Activated CD8-positive, alpha-beta memory T cell treated with anti-CD3 and anti-CD28 coated beads, Interleukin-2, amount 50 U/mL, for 1 hour (primary cell): Measurements from ENCODE around the gene SMIM14.
"Not testable (repeated sequence)": the region's sequence is repeated elsewhere in the genome, so short reads cannot be mapped to it uniquely, and the experiment has no call there.

Source experiments
- DNase-seq: peaks from one replicate; pipeline ENCODE4 v3.0.0-alpha.2; 2020; ENCODE audit errors: extremely low read depth

The SMIM14 gene

DNA sequence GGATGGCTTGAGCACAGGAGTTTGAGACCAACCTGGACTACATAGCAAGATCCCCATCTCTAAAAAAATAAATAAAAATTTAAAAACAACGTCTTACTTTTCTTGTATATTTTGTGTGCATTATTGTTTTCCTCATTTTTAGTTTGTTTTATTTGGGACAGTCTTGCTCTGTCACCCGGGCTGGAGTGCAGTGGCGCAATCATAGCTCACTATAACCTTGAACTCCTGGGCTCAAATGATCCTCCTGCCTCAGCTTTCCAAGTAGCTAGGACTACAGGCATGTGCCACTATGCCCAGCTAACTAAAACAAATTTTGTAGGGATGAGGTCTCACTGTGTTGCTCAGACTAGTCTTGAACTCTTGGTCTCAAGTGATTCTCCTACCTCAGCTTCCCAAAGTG, 9.5 kb upstream of the SMIM14 start:
- DNase-seq = no peak

DNA sequence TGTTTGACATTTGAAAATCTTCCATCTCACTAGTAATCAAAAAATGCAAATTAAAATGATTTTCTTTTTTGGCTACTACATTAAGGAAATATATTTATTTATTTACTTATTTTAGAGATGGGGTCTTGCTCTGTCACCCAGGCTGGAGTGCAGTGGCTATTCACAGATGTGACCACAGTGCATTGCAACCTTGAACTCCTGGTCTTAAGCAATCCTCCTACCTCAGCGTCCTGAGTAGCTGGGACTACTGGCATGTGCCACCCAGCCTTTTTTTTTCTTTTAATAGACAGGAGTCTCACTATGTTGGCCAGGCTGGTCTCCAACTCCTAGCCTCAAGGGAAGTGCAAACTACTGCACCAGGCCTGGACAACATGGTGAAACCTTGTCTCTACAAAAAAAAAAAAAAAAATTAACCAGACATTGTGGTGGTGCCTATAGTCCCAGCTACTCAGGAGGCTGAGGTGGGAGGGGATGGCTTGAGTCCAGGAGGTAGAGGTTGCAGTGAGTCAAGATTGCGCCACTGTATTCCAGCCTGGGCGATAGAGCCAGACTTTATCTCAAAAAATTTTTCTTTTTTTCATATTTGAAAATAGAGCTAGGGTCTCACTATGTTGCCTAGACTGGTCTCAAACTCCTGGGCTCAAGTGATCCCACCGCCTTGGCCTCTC, 4.4 kb upstream of the SMIM14 start:
- no peak for DNase-seq

DNA sequence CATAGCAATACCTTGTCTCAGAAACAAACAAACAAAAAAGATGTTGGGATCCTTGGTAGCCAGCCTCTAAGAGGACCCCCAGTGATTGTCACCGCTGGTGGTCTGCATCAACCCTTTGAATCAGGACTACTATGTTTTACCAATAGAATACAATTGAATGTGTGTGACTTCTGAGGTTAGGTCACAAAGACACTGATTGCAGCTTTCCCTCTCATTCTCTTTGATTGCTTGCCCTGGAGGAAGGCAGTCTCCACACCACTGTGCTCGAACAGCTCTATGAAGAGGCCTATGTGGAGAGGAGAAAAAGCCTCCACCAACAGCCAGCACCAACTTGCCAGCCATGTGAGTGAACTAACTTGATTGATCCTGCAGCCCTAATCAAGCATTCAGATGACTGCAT, 2.8 kb upstream of the SMIM14 start:
- no peak for DNase-seq

DNA sequence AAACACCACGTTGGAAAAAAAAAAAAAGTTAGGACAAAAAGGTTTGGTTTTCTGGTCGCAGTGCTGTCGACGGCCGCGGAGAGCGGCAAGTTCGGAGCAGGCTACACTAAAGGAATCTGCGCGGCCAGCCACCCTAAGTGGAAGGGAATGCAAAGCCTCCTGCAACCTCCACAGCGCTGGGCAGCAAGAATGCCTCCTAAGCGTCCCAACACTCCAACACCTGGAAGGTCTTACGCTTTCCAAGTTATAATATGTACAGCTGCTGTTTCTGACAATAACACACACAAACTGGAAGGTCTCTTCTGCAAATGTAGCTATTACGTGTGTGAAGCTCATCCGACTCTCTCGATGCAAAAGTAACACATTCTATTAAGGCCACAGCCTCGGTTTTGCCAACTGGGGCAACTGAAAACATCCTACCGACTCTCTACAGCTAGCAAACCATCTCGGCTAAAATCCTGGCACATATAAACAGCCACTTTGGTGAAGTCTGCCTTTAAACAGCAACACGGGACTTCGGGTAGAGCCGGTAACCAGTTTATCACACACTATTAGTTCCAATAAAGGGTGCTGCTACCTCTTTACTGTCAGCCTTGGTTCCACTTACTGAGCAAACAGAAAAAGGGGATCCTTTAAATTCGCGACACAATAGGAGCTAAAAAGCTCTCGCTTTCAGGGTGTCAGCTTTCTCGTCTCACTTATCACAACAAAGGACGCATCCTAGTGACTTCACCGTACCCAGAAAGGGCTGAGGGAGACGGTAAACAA, 895 bp downstream of the SMIM14 start:
- DNase-seq = no peak

DNA sequence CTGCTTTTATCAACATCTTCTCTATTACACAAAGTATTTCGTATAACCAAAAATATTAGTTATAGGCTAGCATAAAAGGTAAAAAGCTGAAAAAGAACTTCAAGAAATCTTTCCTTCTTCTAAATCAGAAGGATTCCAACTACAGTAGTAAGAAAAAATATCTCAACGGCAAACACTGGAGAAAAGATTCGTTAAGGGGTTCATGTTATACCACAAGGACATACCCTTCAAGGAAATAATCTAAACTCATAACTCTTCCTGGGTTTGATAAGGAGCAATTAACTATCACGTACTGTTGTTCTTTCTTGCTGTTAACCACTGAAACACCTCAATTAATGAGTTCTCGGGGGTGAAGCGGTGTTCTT, 1.5 kb downstream of the SMIM14 start:
- no peak for DNase-seq

DNA sequence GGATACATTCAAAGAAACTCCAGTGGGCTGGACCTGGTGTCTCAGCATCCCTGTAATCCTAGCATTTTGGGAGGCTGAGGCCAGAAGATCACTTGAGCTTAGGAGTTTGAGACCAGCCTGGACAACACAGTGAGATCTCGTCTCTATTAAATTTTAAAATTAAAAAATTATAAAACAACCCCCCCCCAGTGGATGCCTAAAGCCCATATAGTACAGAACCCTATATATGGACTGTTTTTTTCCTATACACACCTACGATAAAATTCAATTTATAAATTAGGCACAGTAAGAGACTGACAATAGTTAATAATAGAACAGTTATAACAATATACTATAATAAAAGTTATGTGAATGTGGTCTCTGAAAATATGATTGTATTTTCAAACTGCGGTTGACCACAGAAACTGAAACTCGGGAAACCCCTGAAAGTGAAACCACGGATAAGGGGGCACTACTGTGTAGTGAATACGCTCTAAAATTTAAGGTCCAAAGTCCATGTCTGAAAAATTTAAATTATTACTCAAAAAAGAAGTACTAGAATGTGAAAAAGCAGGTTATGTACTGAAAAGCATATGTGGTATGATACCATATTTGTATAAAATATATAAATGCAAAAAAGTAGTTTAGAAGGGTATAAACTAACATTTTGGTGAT, 2.0 kb downstream of the SMIM14 start:
- no peak for DNase-seq

DNA sequence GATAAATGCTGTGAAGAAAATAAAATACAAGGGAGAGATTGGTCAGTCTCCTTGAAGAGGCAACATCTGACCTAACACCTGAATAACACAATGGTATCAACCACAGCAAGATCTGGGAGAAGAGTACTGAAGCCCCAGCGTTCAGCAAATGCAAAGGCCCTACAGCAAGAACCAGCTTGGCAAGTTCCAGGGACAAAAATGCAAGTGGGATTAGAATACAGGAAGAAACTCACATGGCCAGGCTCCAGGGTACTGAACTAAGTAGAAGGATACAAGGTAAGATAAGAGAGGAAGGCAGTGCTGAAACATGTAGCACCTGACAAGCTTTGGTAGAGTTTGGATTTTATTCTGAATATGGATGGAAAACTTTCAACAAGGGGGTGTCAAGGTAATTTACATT, 3.6 kb downstream of the SMIM14 start:
- DNase-seq = no peak

DNA sequence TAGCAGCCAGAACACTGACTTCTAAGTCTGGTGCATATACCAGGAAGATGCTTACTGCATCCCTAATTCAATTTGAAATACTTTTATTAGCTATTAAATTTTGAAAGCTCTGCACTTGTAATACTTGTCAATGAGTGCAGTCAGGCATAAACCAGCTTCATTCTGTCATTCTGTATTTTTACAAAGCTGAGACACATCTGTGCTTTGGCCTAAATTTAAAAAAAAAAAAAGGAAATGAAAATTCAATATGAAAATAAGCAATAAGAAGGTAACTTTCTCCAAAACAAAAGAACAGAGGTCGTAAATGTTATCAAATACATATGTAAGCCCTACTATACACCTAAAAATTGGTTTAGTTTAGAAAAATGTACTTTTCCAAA, 7.0 kb downstream of the SMIM14 start:
- no peak for DNase-seq

DNA sequence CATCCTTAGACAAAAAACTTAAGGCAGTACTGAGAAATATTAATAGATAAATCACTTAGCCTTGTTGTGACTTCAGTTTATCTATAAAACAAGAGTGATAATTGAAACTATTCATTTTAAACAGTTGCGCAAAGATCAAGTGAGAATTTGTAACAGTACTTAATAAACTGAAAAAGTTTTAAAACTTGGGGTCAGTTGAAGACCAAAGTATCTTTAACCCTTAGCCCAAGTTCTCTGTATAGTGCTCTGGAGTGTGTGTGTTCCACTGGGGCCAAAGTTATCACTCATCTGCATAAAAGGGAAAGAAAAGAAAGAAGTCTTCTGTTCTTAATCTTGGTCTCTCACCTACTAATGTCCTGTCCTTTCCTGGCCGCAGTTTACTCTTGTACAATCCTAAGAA, 11.3 kb downstream of the SMIM14 start:
- no peak for DNase-seq

DNA sequence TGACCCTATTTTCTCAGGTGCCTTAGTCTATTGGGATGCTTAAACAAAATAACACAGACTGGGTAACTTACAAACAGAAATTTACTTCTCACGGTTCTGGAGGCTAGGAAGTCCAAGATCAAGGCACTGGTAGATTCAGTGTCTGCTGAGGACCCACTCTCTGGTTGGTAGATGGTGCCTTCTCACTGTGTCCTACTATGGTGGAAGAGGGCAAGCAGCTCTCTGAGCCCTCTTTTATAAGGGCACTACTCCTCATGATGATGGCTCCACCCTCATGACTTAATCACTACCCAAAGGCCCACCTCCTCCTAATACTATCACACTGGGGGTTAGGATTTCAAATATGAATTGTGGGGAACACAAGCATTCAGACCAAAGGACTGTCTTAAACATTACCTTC, 11.8 kb downstream of the SMIM14 start:
- DNase-seq = no peak

DNA sequence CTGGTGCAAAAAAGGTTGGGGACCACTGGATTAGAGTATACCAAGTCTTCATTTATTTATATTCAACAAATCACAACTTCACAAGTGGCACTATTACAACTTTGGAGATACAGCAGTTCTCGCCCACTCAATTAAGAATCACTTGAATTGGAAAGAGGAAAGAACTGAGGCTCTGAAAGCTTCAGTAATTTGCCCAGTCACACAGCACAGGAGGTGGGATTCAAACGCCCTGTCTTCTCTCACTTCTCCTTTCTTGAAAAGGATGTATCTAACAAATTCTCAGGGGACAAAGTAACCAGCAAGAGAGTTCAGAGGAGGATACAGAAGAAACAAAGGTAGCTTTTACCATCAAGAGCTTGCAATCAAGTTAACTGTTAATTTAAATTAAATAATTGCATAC, 12.4 kb downstream of the SMIM14 start:
- DNase-seq = no peak

DNA sequence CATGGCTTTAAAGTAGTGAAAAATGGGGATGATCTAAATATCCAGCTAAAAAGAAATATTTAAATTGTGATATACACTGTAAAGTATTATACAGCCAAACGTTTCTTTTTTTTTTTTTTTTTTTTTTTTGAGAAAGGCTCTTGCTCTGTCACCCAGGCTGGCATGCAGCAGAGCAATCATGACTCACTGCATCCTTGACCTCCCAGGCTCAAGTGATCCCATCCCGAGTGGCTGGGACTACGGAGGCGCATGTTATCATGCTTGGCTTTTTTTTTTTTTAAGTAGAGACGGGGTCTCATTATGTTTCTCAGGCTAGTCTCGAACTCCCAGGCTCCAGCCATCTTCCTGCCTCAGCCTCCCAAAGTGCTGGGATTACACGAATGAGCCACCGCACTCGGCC, 17.1 kb downstream of the SMIM14 start:
- DNase-seq = no peak

DNA sequence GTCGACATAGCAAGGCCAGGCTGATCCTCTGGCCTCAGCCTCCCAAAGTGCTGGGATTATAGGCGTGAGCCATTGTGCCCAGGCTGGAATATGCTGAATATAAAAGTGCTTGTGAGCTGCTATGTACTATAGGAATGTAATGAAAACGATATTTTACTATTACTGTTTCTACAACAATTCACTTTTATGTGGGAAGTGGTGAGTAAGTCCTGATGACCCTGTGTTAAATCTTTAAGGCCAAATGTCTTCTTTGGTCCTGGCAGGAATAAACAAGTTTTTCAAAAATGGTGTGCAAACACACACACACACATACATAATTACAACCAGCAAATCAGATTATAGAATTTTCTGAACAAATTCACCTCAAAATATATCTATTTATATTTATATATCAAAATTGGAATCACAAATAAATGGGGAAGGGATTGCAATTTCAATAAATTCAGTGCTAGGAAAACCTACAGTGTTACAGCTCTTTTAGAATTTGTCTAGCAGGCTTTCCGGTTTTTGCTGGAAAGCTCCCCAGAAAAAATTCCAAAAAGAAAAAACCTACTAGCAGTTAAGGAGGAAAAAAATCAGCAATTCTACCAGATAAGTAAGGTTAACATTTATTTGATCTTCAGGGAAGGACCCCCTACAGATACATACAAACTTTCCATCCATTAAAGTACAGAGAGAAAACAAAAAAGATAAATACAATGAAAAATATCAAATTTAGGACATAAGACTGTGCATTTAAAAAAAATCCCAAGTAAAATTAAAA, 17.9 kb downstream of the SMIM14 start:
- DNase-seq = no peak

DNA sequence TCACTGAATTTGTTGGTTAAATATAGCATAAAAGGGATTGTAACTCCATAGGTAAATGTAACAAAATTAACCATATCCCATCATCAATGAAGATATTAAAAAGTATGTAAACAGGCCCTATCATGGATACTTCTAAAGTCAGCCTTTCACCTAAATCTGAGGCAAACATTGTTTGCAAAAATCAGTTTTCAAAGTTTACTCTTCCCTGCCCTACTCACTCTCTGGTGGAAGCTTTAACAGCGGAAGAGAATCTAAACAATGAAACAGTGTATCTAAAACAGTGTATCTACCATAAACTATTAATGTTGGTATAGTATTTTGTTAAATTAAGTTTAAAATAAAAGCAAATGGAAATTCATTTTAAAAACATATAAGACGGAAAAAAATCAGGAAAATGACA, 21.1 kb downstream of the SMIM14 start:
- no peak for DNase-seq

DNA sequence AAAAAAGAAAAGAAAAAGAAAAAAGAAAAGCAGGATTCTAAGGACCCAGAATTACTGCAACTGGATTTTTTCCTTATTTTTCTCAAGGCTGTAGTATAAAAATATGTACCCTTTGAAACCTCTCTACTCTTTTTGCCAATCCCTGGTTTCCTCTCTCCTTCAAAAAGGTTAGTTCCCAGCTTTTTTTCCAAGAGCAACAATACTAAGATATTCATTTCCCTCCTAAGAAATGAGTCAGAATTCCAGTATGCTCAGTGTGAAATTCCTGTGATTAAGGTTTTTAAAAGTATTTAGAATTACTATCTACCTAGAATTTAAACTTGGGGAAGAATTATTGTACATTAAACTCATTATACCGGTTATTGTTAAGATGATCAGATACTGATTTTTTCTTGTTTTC, 22.0 kb downstream of the SMIM14 start:
- no peak for DNase-seq

DNA sequence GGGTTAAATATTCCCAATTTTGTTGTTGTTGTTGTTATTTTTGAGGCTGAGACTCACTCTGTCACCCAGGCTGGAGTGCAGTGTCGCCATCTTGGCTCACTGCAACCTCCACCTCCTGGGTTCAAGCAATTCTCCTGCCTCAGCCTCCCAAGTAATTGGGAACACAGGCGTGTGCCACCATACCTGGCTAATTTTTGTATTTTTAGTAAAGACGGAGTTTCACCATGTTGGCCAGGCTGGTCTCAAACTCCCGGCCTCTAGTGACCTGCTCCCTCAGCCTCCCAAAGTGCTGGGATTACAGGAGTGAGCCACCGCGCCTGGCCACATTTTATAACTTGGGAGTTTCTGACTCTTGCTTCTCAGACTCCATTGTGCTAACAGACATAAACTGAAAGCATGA, 22.6 kb downstream of the SMIM14 start:
- not testable (repeated sequence) for DNase-seq

DNA sequence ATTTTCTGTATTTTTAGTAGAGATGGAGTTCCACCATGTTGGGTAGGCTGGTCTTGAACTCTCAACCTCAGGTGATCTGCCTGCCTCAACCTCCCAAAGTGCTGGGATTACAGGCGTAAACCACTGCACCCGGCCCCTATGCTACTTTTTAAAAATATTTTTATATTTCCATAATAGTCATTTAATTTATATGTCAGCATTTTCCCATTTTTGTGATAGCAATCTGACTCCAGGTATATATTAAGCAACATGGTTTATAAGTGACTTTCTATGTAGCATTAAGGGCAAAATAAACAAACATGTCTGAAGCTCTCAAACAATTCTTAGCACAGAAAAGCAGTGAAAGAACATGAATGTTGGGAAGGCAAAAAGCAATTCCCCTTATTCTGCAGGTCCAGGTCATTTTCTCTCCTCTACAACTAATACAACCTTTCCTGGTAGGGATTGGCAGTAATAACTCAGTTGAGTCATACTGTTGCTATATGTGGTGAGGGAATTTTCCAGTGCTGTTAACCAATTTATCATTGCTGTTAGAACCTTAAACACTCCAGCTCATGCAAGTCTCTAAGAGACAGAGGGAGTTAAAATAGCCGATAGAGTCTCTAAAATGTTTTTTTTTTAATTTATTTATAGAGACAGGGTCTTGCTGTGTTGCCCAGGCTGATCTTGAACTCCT, 24.0 kb downstream of the SMIM14 start:
- DNase-seq = no peak

DNA sequence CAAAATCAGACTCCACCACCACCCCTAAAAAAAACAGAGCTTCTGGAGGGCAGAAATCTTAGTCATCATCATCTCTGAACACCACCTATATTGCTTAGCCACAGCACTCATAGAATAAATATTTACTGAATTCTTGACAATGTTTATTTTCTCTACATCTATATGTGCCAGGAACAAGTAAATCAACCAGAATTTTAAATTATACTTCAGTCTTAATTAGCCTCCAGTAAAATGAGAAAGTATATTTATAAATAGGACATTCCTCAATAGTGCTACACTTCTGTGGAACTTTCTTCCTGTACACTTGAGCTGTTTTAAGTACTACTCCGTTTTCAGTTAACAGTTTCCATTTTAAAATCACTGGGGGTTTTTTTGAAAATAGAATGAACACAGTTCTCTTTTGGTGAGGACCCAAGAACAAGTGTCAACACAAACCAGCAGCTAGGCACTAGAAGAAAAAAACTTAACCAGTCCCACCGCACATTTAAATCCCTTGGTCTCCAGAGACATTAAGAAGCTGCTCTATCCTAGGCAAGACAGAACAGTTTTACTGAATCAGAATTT, 25.5 kb downstream of the SMIM14 start:
- no peak for DNase-seq

DNA sequence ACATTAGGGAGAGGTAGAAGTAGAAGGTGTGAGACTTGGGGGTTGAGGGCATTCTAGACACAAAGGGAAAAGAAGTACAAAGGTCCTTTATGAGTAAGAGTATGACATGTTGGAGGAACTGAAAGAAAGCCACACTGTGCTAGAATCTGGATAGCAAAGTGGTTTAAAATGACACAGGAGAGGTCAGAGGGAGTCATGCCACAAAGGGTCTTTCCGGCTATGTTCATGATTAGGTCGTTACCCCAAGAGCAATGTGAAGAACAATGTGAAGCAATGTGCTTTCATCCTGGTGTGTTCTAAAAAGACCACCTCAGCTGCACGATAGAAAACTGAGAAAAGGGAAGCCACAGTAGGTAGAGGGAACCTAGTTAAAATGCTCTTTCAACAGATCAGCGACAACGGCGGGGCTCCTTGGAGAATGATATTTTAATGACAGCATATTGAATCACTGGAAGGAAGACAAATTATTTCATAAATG, 29.2 kb downstream of the SMIM14 start:
- DNase-seq = no peak

DNA sequence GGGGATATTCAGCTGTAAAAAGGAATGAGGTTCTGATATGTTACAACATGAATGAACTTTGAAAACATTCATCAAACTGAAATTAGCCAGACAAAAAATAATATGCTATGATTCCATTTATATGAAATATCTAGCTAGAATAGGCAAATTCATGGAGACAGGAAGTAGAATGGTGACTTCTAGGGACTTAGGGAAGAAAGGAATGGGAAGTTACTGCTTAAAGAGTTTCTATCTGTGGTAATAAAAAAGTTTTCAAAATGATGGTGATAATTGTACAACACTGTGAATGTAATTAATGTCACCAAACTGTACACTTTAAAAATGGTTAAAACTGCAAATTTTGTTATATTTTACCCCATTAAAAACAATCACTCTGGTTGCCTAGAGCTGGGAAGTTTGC, 30.2 kb downstream of the SMIM14 start:
- DNase-seq = no peak

DNA sequence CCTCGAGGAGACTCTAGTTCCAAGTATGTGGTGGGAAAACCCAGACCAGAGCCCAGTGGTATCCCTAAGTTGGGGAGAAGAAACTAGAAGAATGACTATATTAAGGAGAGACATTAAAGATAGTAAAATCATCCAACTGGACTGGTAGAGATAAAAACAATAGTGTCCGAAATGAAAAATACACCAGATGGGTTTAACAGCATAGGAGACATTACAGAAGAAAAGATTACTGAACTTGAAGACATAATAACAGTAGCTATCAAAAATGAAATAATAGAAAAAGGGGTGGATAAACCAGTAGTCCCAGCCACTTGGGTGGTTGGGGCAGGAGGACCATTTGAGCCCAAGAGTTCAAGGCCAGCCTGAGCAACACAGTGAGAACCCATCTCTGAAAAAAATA, 31.9 kb downstream of the SMIM14 start:
- no peak for DNase-seq
